OCI-LY1 (cell line): ENCODE data around the gene SIRT3.
A peak's percentile ranks its signal among the peaks of the same experiment; 100 is the strongest.

Experiments used
- H2AFZ ChIP-seq: fragments of 200-600 bp; sonication (generic), shearing (Covaris generic); 2 replicates; pipeline ENCODE4 v1.6.0; 2014; ENCODE audit warnings: antibody characterized with exemption, mild to moderate bottlenecking, low read length
- H3F3A ChIP-seq: fragments of 200-600 bp; sonication (generic), shearing (Covaris generic); 2 replicates; pipeline ENCODE4 v1.6.0; 2014; ENCODE audit warnings: mild to moderate bottlenecking, antibody characterized with exemption, low read length, moderate library complexity; ENCODE audit not compliant: insufficient read depth
- H3K27ac ChIP-seq: fragments of 200-600 bp; sonication (generic); 2 replicates; pipeline ENCODE4 v1.5.1; 2014; ENCODE audit warnings: low read length, mixed run types, mild to moderate bottlenecking, low read depth; ENCODE audit not compliant: poor library complexity, severe bottlenecking
- H3K27me3 ChIP-seq: fragments of 200-600 bp; sonication (generic); 2 replicates; pipeline ENCODE4 v1.6.0; 2014; ENCODE audit warnings: antibody characterized with exemption, mild to moderate bottlenecking, low read length, moderate library complexity; ENCODE audit not compliant: insufficient read depth
- H3K36me3 ChIP-seq: fragments of 200-600 bp; sonication (generic); 2 replicates; pipeline ENCODE4 v1.6.1; 2014; ENCODE audit warnings: mild to moderate bottlenecking, antibody characterized with exemption, low read length, moderate library complexity, mixed read lengths; ENCODE audit not compliant: insufficient read depth
- H3K4me1 ChIP-seq: fragments of 200-600 bp; sonication (generic); 2 replicates; pipeline ENCODE4 v1.5.1; 2014; ENCODE audit warnings: mild to moderate bottlenecking, low read length, moderate library complexity; ENCODE audit not compliant: insufficient read depth, severe bottlenecking
- H3K4me2 ChIP-seq: fragments of 200-600 bp; sonication (generic), shearing (Covaris generic); 2 replicates; pipeline ENCODE4 v1.6.1; 2014; ENCODE audit warnings: low read length
- H3K4me3 ChIP-seq: fragments of 200-600 bp; sonication (generic); 2 replicates; pipeline ENCODE4 v1.5.1; 2014; ENCODE audit warnings: low read length, low read depth, mild to moderate bottlenecking, mixed read lengths; ENCODE audit not compliant: poor library complexity, severe bottlenecking
- H3K79me2 ChIP-seq: fragments of 200-600 bp; shearing (Covaris generic); 2 replicates; pipeline ENCODE4 v1.6.1; 2016; ENCODE audit warnings: mixed run types, low read length, mixed read lengths; ENCODE audit not compliant: insufficient read depth
- H3K9ac ChIP-seq: fragments of 200-600 bp; sonication (generic), shearing (Covaris generic); 2 replicates; pipeline ENCODE4 v1.6.1; 2014; ENCODE audit warnings: mild to moderate bottlenecking, low read length, mixed read lengths
- H3K9me2 ChIP-seq: fragments of 200-600 bp; sonication (generic), shearing (Covaris generic); 2 replicates; pipeline ENCODE4 v1.6.1; 2014; ENCODE audit warnings: low read depth, mild to moderate bottlenecking, low read length, mixed read lengths
- H3K9me3 ChIP-seq: fragments of 200-600 bp; shearing (Covaris generic); 2 replicates; pipeline ENCODE4 v1.6.1; 2014; ENCODE audit warnings: low read length, mixed read lengths
- H4K20me1 ChIP-seq: fragments of 200-600 bp; sonication (generic), shearing (Covaris generic); 2 replicates; pipeline ENCODE4 v1.6.0; 2016; ENCODE audit warnings: mild to moderate bottlenecking, low read length; ENCODE audit not compliant: insufficient read depth
- EZH2 ChIP-seq: fragments of 200-600 bp; sonication (generic), shearing (Covaris generic); IDR thresholded peaks from 2 replicates; pipeline ENCODE4 v1.8.0; 2017; ENCODE audit warnings: borderline replicate concordance, mixed run types, mild to moderate bottlenecking, antibody characterized with exemption, low read length, moderate library complexity, mixed read lengths
- TF ChIP-seq, protein P1 (sequence below): fragments of 200-600 bp; sonication (generic), shearing (Covaris generic); IDR thresholded peaks from 2 replicates; pipeline ENCODE4 v1.5.1; 2017; ENCODE audit warnings: mild to moderate bottlenecking, antibody characterized with exemption, low read length, moderate library complexity, mixed read lengths

Gene SIRT3

DNA sequence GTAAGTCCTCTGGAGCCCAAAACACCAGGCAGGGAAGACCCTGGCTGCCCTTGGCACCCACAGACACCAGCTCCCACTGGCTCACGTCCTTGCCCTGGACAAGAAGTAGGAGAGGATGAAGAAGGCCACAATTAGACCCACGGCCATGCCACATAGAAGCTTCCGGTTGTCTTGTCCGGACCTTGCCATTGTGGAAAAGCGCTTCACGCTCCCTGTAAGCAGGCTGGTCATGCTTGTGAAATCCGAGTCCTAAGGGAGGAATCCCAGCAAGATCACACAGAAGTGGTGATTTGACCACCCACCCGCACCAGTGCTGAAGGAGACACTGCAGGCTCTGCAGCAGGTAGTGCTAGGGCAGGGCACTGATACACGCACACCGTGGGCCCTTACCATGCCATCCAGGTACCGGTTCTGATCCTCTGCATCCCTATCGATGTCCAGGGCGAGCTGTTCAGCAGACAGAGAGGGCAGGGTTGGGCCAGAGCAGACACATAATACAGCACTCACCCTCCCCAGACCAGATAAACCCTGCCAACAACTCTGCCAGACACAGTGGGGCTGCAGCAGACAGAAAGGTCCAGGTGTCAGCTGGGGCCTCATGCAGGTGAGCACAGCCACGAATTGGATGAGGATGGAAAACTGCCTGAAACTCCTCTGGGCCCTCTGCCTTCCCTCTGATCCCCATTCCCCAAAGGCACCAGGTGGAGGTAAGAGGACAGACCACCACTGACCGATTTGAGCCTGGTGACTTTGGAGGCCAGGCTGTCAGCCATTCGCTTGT, 30.7 kb downstream of the SIRT3 start:
- Histone ChIP-seq H3K4me1 (peaks cover 25% of the 10 kb centered on the region), H3K9ac (peak overlapping the region; percentile 90; the same call in 1 of the 2 replicates), H3K36me3 (peaks cover 40% of the 10 kb centered on the region), H3K9me3 (no peaks in the 10 kb centered on the region), H3F3A (no peaks in the 10 kb centered on the region), H3K27ac (no peak overlapping the region), H3K4me3 (no peak overlapping the region), H2AFZ (no peak overlapping the region), H3K4me2 (peak overlapping the region; percentile 68; the same call in 1 of the 2 replicates), H3K9me2 (no peaks in the 10 kb centered on the region), H3K27me3 (no peaks in the 10 kb centered on the region), H3K79me2 (no peaks in the 10 kb centered on the region), H4K20me1 (no peaks in the 10 kb centered on the region)
- TF ChIP-seq, protein P1, sequence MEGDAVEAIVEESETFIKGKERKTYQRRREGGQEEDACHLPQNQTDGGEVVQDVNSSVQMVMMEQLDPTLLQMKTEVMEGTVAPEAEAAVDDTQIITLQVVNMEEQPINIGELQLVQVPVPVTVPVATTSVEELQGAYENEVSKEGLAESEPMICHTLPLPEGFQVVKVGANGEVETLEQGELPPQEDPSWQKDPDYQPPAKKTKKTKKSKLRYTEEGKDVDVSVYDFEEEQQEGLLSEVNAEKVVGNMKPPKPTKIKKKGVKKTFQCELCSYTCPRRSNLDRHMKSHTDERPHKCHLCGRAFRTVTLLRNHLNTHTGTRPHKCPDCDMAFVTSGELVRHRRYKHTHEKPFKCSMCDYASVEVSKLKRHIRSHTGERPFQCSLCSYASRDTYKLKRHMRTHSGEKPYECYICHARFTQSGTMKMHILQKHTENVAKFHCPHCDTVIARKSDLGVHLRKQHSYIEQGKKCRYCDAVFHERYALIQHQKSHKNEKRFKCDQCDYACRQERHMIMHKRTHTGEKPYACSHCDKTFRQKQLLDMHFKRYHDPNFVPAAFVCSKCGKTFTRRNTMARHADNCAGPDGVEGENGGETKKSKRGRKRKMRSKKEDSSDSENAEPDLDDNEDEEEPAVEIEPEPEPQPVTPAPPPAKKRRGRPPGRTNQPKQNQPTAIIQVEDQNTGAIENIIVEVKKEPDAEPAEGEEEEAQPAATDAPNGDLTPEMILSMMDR = no peak
- TF ChIP-seq EZH2 = no peak

DNA sequence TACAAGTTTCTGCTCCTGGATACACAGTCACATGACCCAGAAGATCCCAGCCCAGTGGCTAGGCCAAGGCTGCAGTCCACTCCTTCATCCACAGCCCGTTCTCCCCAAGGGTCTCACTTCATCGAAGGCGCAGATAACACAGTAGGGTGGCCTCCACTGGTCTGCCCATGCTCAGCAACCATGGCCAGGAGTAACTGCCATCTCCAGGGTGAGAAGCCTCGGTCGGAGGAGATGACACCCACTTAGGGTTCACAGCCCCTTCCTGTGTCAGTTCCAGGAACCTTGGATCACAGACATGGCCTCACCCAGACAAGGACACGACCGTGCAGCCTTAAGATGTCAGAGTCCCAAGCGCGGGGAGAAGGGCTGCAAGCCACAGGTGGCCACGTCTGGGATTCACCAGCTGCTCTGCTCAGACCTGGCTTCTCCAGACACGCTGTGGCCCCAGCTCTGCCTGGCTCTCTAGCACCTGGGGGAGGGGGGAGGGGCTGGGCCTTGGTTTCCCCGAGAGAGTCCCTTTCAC, 31.5 kb downstream of the SIRT3 start:
- H3K9ac ChIP-seq = no peak overlapping the region
- H3K4me3 ChIP-seq = no peak overlapping the region
- no peaks in the 10 kb centered on the region for H3F3A ChIP-seq
- no peak overlapping the region for H3K27ac ChIP-seq
- no peaks in the 10 kb centered on the region for H3K27me3 ChIP-seq
- no peaks in the 10 kb centered on the region for H3K79me2 ChIP-seq
- H3K36me3 ChIP-seq = peaks cover 32% of the 10 kb centered on the region
- peaks cover 17% of the 10 kb centered on the region for H3K4me1 ChIP-seq
- H3K9me2 ChIP-seq = no peaks in the 10 kb centered on the region
- no peaks in the 10 kb centered on the region for H4K20me1 ChIP-seq
- H3K4me2 ChIP-seq = no peak overlapping the region
- TF ChIP-seq EZH2 = no peak
- TF ChIP-seq, protein P1 = no peak
- no peak overlapping the region for H2AFZ ChIP-seq
- H3K9me3 ChIP-seq = no peaks in the 10 kb centered on the region

DNA sequence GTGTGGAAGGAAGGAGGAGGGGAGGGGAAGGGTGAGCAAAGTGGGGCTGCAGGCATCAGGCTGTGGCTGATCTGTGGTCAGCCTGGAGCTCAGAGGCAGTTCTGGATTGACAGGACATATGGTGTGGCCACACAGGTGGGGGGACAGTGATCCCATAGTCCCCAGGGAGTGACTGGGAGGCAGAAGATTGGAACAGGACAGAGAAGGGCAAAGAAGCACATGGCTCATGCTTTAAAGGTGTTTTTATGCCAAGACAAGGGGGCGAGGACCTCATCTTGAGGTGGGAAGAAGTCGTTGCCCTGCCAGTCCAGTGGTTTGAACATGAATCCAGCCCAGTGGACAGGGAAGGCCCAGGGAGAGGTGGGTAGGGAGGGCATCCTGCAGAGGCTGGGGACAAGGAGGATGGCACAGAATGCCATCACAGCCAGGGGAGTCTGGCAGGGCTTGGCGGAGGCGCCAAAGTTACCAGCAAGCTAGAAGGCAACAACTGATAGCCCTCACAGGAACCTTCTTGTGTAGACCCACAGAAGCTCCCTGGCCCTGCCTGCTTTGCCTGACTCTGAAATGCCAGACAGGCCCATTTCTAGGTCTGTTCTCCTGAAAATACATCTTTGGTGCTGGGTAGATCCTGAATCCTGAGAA, 32.1 kb downstream of the SIRT3 start:
- TF ChIP-seq, protein P1 = no peak
- no peak for TF ChIP-seq EZH2
- no peak overlapping the region for H3K4me3 ChIP-seq
- no peaks in the 10 kb centered on the region for H3K9me2 ChIP-seq
- no peaks in the 10 kb centered on the region for H3K9me3 ChIP-seq
- no peaks in the 10 kb centered on the region for H3F3A ChIP-seq
- no peak overlapping the region for H3K27ac ChIP-seq
- H3K27me3 ChIP-seq = no peaks in the 10 kb centered on the region
- no peak overlapping the region for H3K4me2 ChIP-seq
- H3K79me2 ChIP-seq = no peaks in the 10 kb centered on the region
- H3K9ac ChIP-seq = no peak overlapping the region
- no peaks in the 10 kb centered on the region for H4K20me1 ChIP-seq
- no peak overlapping the region for H2AFZ ChIP-seq
- H3K4me1 ChIP-seq = peaks cover 11% of the 10 kb centered on the region
- H3K36me3 ChIP-seq = peaks cover 29% of the 10 kb centered on the region
